Pons (tissue), 1 donor: Measurements from ENCODE around the gene TOMM34.

Experiments used
- DNase-seq: peaks from one replicate; pipeline ENCODE4 v3.0.0-alpha.2; 2016; ENCODE audit warnings: low spot score

The TOMM34 gene, protein sequence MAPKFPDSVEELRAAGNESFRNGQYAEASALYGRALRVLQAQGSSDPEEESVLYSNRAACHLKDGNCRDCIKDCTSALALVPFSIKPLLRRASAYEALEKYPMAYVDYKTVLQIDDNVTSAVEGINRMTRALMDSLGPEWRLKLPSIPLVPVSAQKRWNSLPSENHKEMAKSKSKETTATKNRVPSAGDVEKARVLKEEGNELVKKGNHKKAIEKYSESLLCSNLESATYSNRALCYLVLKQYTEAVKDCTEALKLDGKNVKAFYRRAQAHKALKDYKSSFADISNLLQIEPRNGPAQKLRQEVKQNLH

DNA sequence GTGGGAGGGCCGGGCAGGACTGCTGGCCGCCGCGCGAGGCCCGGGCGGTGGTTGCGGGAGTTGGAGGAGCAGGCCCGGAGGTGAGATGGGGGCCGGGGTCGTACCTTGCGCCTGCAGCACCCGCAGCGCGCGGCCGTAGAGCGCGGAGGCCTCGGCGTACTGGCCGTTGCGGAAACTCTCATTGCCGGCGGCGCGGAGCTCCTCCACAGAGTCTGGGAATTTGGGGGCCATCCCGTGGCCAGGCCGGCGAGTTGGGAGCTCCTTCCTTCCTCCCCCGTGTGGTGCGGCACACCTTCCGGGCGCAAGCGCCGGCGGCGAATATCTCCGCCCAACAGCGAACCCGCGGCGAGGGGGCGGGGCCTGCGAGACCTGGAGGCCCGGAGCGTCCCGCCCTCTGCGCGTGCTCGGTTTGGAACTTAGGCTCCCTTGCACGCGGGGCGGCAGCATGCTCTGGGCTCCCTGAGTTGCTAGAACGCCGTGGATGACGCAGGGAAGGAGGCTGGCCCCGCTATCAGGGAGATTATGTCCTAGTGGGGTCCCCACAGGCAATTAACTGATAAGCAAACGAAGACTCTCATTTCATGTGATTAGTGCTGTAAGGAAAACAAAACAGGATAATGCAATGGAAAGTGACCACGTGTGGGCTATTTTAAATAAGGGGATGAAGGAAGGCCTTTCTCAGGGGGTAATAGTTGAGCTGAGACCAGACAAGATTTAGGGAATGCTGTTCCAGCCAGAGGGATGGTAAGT lies at the start of gene TOMM34:
Gene TOMM34, minus strand, starts transcription at position 295 of the 750 bp plus-strand sequence. Its CDS starts 64 bp downstream, at position 231.
- DNase-seq: peak; percentile 92

DNA sequence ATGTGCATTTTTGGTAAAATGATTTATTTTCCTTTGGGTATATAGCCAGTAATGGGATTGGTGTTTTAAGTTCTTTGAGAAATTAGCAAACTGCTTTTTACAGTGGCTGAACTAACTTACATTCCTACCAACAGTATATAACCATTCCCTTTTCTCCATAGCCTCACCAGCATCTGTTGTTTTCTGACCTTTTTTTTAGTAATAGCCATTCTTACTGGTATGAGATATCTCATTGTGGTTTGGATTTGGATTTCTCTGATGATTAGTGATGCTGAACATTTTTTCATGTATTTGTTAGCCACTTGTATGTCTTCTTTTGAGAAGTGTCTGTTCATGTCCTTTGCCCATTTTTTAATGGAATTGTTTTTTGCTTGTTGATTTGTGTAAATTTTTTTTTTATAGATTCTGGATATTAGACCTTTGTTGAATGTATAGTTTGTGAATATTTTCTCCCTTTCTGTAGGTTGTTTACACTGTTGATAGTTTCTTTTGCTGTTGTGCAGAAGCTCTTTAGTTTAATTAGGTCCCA lies 48.4 kb upstream of the TOMM34 start:
- DNase-seq: no peak

DNA sequence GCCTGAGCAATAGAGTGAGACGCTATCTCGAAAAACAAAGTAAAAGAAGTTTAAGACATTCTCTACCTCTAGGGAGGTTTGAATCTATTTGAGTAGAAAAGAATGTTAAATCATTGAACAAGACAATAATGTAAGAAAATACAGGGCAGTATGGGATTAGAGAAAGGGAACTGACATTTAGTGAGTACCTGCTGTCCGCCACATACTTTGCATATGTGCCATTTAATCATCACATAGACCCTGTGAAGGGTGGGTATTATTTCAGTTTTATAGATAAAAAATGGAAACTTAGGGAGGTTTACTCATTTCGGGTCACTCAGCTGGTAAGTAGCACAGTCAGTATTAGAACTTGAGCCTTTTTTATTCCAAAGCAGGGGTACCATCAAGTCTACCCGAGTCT lies 37.5 kb upstream of the TOMM34 start:
- DNase-seq: no peak

DNA sequence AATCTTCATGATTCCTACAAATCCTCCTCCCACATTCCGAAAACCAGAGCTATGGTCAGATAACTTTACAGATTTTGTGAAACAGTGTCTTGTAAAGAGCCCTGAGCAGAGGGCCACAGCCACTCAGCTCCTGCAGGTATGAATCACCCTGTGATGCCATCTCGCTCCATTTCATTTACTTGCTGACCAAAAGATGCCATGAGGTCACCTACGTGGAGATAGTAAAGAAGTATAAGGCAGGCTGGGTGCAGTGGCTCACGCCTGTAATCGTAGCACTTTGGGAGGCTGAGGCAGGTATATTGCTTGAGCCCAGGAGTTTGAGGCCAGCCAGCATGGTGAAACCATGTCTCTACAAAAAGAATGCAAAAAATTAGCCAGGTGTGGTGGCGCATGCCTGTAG lies 37.0 kb upstream of the TOMM34 start:
- DNase-seq: no peak

DNA sequence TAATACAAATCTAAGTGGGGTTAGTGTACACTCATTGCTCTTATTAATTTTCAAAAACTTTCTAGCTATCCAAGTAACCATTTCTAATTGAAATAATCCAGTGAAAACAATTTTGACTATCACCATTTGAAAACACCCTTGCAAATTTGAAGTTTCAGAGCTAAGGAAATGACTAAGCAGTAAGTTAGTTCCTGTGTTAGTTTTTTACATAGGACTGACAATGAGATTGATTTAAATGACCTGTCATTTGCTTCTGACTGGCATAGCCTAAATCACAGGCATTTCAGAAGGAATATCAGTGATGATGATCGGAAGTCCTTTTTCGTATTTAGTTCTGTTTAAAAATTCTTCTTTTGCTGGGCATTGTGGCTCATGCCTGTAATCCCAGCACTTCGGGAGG lies 33.1 kb upstream of the TOMM34 start:
- no peak for DNase-seq

DNA sequence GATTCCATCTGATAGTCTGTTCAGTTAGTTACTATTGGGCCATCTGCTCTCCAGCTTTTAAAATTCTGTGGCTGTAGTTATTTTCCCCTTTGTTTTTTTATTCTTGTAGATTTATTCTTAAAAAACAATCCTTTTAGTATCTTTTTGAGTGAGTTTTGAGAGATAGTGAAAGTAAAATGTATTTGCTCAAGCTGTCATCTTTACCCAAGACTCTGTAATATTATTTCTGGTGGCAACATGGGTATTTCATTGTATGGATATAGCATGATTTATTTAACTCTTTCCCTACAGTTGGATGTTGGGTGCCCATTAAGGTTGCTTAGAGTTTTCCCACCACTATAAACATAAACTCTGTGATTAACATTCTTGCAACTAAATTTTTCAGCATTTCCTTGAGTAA lies 30.8 kb upstream of the TOMM34 start:
- no peak for DNase-seq

DNA sequence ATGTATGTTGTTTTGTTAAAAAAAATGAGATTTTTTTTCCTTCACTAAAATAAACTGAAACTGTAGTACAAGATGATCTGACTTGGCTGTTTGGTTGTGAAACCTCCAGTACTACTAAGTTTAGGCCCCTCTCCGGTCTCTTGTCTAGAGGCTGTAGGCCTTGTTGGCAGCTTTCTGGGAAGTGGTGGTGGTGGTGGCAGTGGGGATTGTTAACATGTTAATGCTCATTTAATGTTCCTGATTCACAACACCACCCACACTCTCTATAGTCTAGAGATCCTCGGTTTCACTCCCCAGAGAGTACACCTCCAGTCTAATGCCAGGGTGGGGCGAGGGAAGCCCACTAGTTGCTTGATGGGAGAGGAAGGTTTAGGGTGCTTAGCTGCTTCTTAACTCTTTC lies 30.2 kb upstream of the TOMM34 start:
- no peak for DNase-seq

DNA sequence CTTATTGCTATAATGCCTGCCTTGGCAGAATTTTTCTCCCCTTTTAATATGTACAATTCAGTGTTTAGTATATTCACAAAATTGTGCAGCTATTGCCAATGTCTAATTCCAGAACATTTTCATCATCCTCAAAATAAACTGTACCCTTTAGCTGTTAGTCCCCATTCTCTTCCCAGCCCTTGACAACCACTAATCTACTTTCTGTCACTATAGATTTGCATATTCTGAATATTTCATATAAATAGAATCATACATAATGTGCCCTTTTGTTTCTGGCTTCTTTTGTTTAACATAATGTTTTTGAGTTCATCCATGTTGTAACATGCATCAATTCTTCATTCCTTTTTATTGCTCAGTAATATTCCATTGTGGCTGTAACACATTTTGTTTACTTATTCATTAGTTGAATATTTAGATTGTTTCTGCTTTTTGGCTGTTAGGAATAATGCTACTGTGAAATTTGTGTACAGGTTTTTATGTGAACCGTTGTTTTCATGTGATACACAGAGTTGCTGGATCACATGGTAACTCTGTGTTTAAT lies 28.5 kb upstream of the TOMM34 start:
- DNase-seq: no peak

DNA sequence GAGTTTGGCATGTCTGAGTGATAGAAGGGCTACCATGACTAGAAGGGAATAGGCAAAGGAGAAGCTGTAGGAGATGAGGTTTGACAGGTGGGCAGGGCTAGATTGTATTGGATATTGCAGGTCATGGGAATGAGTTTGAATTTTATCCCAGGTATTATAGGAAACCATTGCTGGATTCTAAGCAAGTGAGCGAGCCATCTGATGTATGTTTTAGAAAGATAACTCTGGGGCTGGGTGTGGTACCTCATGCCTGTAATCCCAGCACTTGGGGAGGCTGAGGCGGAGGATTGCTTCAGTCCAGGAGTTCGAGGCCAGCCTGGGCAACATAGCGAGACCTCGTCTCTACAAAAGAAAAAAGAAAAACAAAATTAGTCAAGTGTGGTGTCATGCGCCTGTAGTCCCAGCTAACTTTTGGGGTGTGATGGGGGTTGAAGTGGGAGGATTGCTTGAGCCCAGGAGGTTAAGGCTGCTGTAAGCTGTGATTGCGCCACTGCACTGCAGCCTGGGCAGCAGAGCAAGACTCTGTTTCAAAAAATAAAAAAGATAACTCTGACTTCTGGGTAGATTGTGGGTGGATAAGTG lies 23.0 kb upstream of the TOMM34 start:
- DNase-seq: no peak

DNA sequence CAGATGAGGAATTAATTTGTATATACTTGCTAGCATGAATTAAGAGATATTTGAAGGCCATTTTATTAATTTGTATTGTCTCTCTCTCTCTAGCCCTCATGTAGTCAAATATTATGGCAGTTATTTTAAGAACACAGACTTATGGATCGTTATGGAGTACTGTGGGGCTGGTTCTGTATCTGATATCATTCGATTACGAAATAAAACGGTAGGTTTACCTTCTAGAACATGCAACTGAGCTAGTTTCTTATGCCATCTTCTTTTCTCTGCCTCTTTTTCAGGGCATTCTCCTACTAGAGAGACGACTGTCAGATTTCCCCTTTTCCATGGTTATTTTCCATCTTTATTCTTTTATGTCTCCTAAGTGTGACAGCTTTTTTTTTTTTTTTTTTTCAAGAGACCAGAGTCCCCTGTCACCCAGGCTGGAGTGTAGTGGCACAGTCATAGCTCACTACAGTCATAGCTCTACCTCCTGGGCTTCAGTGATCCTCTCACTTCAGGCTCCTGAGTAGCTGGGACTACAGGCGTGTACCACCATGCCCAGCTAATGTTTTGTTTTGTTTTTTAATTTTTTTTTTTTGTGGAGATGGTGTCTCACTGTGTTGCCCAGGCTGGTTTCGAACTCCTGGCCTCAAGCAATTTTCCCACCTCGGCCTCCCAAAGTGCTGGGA lies 21.7 kb upstream of the TOMM34 start:
- no peak for DNase-seq

DNA sequence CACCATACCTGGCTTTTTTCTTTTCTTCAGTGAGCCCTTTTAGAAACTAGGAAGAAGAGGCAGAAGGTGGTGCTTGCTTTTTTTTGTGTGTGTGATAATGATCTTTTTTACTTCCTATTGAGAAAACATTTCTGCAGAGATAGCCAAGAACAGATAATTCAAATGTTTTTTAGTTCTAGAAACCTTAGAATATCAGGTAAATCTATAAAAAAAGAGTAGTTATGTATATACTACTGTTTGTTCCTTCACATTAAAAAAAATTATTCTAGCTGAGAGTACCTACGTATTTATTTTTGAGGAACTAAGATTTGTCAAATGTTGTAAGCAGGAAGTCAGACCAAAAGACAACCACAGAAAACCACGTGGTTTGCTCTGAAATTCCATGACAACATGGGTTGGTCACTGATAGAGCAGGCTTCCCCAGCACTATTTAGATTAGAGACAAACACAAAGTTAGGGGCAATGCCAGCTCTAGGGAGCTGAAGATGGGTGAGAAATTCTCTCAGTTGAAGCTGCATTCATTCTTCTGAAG lies 19.0 kb upstream of the TOMM34 start:
- DNase-seq: peak; percentile 87

DNA sequence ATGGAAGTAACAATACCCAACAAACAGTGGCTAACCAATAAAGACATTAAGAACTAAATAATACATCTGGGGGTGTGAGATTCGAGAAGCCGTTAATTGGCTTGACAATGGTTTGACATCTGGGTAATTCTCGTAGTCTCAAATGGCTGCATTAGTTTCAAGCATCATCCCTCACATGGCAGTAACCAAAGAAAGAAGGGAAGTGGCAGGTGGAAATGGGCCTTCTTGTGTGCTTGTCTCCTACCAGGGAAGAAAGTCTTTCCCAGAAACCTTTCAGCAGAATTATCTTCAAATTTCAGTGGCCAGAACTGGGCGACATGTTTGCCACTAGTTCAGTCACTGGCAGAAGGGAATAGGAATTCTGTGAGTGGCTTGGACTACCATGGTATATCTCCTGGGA lies 16.5 kb upstream of the TOMM34 start:
- DNase-seq: no peak

DNA sequence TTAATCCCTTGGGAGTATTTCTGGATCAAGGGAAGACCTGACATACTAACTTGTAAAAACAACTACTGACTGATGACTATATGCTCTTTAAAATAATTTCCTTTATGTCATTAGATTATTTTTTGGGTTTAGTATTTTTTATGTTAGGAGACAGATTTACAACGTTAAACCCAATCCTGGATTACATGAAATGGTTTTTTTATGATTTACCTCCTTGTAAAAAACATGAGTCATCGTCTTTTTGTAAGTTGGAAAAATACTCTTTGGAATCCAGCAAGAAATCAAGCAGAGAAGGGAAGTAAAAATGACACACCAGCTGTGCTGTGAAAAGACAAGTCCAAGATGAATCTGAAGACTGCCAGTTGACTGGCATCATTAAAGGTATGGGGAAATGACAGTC lies 12.9 kb upstream of the TOMM34 start:
- DNase-seq: no peak

DNA sequence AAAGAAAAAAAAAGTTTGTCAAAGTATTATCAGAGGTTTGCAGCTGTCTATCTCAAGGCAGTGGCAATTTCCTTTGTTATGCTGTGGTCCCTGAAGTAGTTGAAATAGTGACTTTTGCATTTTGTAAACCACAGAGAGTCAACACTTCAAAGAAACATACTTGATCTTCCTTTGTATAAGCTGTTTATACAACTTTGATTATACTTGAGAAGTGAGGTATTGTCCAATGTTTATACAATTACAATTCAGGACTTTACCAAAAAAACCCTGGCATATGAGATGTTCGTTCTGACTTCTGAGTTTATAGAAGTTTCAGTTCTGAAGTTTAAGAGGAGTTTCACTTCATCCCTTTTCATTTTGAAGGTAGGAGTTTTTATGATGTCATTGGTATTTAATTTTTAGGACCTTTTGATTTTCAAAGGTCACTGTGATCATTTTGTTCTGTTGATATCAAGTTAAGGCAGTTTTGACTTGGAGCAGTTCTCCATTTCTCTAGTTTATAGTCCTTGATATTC lies 10.1 kb upstream of the TOMM34 start:
- no peak for DNase-seq

DNA sequence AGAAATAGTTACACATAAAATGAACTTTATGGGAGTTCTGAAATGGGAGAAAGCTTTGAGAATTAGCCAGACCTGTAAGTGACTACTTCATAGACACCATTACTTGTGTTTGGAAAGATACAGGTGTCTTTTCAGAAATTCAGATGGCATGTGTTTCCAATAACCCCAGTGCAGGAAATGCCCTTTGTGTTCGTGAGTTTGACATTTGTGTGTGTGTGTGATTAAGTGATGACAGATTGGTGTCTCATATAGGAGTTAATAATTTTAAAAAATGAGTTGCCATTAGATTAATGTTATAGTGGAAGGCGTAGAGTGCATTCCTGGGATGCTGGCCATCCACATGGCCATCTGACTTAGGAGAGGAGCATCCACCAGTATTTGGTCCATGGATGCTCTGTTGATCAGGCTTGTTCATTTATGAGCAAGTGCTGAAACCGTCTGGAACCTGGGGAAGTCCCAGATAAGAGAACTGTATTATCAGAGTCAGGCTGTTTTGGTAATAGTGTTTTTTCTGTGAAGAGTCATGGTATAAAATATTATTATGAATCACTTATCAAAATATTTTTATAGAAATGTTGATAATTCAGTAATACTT lies 9.2 kb upstream of the TOMM34 start:
- no peak for DNase-seq

DNA sequence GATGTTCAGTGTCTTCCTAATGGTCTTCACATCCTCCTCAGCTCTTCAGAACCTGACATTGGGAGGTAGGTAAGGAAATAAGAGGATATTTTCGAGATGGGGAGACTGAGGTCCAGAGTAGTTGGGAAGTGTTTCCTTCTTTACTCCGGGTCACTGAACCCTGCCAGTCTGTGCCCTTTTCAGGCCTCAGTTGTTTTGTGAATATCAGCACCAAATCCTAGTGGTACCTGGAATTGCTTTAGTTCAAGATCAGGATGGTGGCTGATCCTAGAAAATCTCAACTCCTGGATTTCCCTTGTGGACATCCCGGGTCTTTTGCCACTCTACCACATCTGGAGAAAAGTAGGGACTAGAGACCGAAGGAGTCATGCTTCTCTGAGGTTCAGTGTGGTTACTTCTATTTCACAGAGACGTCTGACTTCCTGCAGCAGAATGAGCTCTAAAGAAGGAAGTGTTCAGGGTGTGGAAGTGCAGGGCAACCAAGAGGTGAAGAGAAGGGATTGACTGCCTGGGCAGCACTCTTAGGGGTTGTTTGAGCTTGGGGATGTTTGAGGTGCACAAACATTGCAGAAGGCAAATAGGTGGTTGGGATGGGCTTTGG lies 7.1 kb upstream of the TOMM34 start:
- DNase-seq: peak; percentile 62

DNA sequence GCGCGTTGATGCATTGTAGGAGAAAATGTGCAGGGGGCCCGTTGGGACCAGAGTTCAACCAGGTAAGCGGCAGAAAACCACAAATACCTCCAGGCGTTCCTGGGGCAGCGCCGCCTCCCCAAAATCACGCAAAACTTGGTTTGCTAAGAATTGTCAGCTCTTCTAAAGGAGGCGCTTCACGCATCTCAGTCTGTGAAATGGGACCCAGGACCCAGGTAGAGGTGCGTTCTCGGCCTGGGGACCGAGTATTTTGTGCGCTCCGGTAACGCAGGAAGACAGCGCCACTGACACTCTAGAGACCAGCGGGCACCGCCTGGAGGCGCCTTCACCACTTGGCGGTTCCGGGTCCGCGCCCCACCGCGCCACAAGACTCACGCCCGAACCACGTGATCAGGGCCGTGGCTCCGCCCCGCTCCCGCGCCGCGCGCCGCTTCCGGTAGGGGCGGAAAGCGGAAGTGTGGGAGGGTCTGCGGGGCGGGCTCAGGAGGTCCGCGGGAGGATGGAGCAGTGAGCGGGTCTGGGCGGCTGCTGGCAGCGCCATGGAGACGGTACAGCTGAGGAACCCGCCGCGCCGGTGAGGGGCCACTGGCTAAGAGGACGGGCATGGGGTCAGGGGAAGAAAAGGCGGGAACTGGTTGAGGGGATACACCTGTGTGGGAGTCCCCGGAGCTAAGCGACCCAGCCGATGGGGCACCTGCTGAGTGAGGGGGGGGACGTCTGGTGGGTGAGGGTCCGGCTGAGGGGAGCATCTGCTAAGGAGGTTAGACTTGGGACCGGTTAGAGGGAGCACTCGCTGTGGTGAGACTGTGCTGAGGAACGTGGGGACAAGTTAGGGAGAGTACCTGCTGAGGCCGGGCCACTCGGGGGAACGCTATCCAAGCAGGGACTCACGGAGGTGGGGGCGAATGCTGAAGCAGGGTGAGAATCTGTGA lies 6.1 kb upstream of the TOMM34 start, which contains the start of gene STK4:
Gene STK4, plus strand, starts transcription at position 483 of the 932 bp plus-strand sequence. Its CDS starts 57 bp downstream, at position 540.
- DNase-seq: peak; percentile 94

DNA sequence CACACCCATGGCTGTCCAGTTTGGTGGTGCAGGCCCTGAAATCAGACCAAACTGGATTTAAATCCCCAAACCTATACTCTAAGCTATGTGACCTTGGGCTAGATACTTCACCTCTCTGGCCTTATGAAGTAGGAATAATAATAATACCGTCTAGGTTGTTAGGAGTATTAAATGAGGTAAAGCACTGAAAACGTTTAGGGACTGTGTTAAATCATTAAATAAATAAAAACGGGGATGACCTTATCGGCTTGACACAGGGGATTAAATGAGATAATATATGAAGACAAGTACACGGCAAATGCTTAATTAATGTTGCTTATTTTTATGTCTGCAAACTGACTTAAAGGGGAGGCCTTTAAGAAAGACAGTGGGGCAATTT lies 5.4 kb upstream of the TOMM34 start:
- DNase-seq: no peak
